NCI-H2107 treated with DMSO at 0.1 percent for 48 hours (cell line): ENCODE data around the gene PTPRCAP.
"Not testable (repeated sequence)": the region's sequence is repeated elsewhere in the genome, so short reads cannot be mapped to it uniquely, and the experiment has no call there.

Experiments used
- DNase-seq: peaks from one replicate; lab custom pipeline; 2025; ENCODE audit not compliant: unreplicated experiment; lab: John Stamatoyannopoulos, UW

PTPRCAP gene

DNA sequence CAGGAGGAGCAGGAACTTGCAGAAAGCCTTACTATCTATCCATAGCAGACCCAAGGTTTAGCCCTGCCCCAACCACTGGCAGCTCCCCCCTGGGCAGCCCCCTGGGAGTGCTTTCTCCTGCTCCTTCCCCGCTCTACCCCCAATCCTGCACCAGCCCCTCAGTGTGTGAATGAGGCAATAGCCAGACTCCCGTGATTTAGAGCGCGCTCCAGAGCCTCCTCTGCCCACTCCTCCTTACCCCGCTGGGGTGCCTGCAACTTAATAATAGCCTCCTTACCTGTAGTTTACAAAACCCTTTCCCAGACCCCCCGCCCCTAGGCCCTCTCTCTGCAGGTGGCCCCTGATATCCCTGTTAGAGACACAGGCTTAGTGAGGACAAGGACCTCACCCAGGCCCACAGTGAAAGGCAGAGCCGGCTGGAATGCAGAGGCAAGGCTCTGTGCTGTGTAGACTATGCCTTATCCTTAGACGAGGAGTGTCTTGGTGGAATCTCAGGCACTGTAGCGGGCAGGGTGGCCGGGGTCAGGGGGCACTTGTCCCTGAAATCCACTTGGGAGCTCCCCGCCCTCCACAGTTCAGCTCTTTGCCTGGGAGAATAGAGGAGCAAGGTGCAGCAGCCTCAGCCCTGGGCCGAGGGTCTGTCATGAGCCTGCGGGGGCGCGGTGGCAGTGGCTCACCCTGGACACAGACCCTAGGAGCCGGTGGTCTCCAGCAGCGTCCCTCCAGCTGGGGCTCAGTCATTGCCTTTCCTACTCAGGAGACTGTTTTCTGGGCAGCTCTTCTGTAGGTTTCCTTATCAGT is 26.3 kb downstream of the PTPRCAP start:
- DNase-seq: no peak

- DNase-seq: no peak
These were observed 27.1 kb downstream of the PTPRCAP start for GRCh38 chr11:67410369-67410831.

DNA sequence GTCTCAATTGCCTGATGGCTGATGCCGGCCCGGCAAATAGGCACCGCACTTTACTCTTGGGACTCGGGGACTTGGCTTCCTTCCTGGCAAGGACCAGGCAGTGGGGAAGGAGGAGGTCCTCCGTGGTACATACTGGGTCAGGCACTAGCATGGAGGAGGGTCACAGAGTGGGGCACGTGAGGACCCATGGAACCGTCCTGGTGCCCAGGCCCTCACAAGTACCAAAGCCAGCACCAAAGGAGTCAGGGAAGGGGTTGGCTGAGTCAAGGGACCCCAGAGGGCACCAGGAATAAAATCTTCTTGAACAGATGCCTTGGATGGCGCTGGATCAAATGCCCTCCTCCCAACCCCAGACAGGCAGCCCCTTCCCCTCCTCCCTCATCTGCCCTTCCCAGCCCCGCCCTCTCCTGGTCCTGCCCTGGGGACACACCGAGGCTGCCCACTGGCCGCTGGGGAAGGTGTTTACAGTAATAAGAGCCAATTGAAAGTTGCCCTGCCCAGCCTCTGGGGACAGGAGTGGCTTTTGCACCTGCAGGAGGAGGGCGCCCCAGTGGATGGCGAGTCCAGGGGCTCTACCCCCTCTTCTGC is 27.6 kb downstream of the PTPRCAP start:
- DNase-seq: peak; percentile 37

DNA sequence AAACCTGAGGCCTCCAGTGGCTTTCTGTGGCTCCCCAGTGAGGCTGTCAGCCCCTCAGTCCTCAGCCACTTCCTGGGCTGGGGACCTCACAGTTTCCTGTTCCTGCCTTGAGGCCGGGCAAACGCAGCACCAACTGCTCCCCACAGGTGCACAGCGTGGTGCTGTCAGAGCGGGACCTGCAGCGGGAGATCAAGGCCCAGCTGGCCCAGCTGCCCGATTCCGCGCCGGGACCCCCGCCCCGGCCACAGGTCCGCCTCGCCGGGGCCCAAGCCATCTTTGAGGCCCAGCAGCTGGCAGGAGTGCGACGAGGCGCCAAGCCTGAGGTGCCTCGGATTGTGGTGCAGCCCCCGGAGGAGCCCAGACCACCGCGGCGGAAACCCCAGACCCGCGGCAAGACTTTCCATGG is 28.2 kb downstream of the PTPRCAP start:
- no peak for DNase-seq

DNA sequence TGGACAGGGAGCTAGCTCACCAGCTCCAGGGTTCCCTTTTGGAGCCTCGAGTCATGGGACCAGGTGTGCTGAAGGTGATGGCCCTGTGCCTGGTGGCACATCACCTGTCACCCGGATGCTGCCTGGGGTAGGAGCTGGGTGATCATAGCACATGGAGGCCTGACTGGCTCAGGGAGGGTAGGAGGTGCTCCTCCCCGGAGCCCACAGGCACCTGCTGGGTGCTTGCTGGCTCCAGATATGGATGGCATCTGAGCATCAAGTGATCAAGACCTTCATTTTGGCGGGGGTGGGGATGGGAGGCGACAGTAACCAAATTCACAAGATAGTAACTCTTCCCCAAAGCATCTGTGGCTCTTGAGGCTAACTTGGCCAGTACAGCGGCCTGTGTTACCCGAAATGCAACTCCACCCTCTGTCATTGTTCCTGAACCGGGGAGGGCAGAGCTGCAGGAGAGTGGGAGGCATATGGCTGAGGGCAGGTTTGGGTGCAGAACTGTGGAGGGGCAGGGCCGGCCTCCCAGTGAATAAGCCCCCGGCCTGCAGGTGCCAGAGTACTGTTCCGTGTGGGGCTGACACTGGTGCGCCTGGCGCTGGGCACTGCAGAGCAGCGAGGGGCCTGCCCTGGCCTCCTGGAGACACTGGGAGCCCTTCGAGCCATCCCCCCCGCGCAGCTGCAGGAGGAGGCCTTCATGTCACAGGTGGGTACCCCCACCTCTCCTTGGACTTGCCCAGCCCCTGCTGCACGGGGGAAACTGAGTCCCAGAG is 28.9 kb downstream of the PTPRCAP start:
- DNase-seq: no peak

DNA sequence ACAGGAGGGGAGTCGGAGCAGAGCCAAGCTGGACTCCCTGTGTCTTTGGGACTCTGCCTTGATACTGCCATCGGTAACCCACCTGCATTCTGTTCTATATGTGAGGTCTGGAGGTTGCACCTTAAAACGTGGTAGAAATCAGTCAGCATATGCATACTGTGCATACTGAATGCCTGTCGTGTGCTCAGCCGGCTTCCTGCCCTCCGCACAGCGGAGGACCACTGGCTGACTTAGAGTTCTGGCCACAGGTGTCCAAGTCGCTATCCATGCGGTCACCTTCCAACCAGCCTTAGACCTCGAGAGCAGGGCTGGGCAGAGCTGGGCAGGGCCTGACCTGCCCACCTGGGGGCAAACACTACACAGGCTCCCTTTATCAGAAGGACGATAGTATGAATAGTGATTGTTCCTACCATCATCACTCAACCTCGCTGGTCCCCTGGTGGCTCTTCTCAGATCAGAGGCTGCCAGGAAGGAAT is 29.8 kb downstream of the PTPRCAP start:
- no peak for DNase-seq

DNA sequence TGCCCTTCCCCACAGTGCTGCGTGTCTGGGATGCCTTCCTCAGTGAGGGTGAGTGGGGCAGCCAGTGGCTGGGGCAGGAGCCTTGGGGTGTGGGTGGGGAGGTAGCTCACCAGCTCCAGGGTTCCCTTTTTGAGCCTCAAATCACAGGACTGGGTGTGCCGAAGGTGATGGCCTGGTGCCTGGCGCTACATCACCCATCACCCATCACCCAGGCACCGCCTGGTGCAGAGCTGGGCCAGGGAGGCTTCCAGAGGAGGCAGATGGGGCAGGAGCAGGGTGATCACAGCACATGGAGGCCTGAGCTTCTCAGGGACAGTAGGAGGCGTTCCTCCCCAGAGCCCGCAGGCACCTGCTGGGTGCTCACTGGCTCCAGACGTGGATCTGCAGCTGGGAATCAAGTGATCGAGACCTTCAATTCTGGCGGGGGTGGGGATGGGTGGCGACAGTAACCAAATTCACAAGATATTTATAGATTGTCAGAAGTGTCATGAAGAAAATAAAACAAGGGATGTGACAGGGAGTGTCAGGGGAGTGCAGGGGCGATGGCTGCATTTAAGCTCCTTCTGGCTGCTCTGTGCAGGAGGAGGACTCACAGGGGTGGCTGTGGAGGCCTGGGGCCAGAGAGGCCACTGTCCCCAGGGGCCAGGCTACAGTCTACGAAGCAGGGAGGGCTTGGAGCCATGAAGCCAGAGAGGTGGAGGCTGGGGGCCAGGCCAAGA is 30.4 kb downstream of the PTPRCAP start:
- no peak for DNase-seq

- no peak for DNase-seq
These were observed 31.0 kb downstream of the PTPRCAP start for GRCh38 chr11:67406420-67406968.

DNA sequence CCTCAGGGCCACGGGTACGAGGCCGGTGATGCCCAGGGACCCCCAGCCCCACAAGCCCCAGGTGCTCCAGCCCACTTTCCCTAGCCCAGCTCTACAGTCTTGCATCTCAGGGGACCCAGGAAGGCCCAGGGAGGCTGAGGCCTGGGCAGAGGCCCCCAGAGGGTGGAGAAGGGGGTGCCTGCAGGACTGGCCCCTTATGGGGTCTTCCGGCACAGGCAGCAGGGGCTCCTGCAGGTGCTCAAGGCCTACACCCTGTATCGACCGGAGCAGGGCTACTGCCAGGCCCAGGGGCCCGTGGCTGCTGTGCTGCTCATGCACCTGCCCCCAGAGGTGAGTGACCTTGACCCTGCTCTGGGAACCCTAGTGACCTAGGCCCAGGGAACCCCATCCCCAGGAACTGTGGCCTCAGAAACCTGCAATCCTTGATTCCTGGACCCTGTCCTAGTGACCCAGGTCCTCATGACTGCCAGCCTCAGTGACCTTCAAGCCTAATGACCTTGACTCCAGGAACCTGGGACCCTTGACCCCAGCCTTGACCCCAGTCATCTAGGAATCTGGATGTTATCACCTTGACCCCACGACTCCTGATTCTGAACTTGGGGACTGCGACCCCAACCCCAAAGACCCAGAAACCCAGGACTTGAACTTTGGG is 31.7 kb downstream of the PTPRCAP start:
- no peak for DNase-seq

- DNase-seq: no peak
These were observed 32.3 kb downstream of the PTPRCAP start for GRCh38 chr11:67405196-67405567.

DNA sequence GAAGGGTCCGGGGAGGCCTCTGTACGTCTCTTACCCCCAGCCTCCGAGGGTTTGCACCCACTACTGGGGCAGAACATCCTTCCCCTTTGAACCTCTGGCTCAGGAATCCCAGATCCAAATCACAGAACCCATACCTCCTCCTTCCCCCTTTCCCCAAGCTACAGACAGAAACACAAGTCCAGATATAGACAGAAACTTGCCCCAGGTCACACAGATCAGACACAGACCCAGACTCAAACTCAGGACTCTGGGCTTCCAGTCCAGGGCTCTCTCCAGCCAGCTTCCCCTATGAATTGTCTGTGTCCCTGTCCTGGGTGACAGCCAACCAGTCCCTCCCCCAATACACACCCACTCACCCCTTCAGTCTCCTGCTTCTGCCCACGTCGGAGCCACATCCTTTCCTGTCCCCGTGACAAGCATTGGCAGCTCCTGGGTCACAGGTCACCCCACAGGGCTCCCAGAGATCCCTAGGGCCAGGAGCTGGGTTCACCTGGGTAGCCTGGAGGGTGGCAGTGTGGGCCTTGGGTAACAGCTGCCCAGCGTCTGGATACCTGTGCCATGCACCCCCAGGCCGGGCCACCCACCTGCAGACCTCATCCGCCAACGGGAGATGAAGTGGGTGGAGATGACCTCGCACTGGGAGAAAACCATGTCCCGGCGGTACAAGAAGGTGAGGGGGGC is 32.8 kb downstream of the PTPRCAP start:
- DNase-seq: no peak

GRCh38 chr11:67403085-67403484 is 34.4 kb downstream of the PTPRCAP start:
- DNase-seq: not testable (repeated sequence)

DNA sequence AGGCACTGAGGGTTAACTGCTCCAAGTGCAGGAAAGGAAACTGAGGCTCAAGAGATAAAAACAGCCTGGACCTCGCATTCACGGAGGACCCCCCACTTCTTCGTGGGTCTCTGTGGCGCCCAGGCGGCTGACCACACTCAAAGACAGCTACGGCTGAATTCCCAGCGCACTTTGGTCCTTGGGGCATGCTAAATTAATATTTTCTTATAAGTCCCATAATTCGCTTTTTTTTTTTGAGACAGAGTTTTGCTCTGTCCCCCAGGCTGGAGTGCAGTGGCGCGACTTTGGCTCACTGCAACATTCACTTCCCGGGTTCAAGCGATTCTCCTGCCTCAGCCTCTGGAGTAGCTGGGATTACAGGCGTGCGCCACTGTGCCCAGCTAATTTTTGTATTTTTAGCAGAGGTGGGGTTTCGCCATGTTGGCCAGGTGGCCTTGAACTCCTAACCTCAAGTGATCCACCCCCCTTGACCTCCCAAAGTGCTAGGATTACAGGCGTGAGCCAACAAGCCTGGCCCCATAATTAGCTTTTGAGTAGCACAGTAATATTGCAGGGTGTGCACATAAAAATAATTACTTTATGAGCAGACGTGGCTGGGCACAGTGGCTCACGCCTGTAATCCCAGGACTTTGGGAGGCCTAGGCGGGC is 35.2 kb downstream of the PTPRCAP start:
- DNase-seq: not testable (repeated sequence)

GRCh38 chr11:67401495-67402191 is 35.8 kb downstream of the PTPRCAP start, which contains the start of gene PPP1CA:
PPP1CA (minus strand) TSS chr11:67401858; CDS start chr11:67401782, 76 bp downstream.
- DNase-seq: peak; percentile 69

DNA sequence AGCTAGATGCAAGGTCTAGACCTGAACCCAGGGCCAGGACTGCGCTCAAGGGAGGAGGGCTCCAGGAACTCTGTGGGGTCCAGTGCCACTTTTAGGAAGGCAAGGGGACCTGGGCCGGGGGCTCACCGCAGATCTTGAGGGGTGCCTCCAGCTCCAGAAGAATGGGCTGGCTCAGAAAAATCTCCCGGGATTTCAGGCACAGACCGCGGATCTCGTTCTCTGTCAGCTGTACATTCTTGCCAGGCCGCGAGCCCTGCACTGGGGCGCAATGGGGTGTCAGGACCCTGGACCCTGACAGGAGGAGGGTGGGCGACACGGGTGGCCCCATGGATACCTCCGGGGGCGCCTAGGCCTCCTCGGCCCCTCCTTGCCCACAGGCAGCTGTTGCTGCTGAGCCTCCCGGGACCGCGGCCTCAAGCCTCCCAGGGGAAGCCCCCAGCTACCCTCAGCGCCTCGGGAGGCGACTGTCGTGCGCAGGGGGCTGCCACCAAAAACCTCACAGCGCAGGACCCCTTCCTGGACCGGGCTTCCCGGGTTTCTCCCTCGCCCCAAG is 36.5 kb downstream of the PTPRCAP start:
- no peak for DNase-seq

DNA sequence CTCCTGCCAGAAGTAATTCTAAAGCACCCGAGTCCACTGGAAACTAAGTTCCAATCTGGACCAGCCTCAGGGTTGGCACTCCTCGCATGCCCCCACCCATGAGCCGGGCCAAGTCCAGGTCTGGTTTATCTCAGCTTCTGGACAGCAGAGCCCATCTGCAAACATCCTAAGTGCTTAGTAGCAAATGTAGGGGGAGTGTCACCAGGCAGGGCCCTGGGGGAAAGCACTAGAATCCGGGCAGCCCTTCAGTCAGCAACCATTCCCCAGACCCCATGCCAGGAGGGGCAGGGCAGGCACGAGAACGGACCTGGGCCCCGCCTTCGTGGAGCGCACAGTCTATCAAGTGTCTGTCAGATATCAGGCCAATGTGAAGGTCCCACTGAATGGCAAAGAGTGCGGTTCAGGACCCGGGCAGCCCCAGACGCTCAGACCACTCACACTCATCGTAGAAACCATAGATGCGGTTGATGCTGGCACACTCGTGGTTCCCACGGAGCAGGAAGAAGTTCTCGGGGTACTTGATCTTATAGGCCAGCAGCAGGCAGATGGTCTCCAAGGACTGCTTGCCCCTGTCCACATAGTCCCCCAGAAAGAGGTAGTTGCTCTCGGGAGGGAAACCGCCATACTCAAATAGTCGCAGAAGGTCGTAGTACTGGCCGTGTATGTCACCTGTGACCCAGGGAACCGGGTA is 37.1 kb downstream of the PTPRCAP start:
- no peak for DNase-seq

DNA sequence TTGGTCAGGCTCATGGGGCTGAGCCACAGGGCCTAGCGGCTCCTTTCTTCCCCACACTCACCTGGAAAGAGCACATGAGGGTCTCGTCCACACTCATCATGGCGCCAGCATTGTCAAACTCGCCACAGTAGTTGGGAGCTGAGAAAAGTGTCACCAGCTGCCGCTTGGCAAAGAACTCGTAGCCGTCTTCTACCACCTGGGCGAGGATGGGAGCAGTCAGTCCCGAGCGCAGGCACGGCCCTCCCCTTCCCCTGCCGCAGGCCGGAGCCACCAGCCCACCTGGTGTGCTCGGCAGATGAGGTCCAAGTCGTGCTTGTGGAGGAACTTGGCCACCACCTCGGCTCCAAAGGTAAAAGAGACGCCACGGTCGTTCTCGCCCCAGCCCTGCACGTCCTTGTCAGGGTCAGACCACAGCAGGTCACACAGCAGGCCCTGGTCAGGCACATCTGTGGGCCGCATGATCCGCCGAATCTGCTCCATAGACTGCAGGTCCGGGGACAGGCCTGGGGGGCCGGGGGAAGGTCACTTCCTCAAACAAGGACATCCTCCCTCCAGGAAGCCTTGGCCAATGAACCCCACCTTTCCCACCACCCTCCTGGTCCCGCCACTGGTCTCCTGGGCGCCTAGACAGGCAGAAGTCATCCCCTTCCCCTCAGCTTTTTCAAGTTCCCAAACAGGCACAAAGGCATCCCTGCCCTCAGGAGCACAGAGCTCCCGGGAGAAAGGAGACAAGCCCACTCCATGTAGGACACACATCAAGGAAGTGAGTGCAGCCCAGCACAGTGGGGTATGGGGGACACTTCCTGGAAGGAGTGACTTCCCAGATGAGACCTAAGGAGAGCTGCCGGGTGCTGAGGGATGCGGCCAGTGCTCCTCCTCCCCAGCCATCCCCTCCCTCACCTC is 38.6 kb downstream of the PTPRCAP start:
- no peak for DNase-seq
